K562 (cell line): ENCODE measurements around the gene MTA1. TPM values are rescaled to one million over a fixed set of nuclear protein-coding genes. Genes with fewer than 3 reads are reported as not detected.

Experiments
- ATAC-seq: fragments of 200-7000 bp; cut with Tn5 transposase; 3 replicates; pipeline ENCODE4 v1.9.1; 2020; ENCODE audit warnings: moderate library complexity
- BruUV-seq: library from RNA; stranded (reverse); fragments of 400-500 nt; replicated peaks from 2 replicates; lab custom pipeline; 2021; lab: Mats Ljungman, UMichigan
- CTCF ChIA-PET: fragments of 300-600 bp; formaldehyde crosslinking; extraction: SDS; loops from one replicate; lab custom pipeline; 2021; ENCODE audit warnings: low intra/inter-chr PET ratio; lab: Yijun Ruan, JAX
- POLR2A ChIA-PET: fragments of 300-600, 350-650 bp; sonication (Branson Sonifier 250); formaldehyde crosslinking; extraction: SDS; loops from one replicate; lab custom pipeline; 2021; ENCODE audit warnings: antibody characterized with exemption, inconsistent platforms; lab: Yijun Ruan, JAX
- DNase-seq, 4 experiments: peaks; one replicate each; pipeline versions ENCODE4 v3.0.0 to v3.0.0-alpha.2; 2011 to 2018; ENCODE audit warnings: low spot score in 3 of 4, mixed read lengths in 3 of 4; ENCODE audit errors: extremely low read depth in 1 of 4
- FAIRE-seq: peaks from 2 replicates; lab custom pipeline; 2011; peaks lifted over from hg19 to GRCh38; lab: Jason Lieb, UNC
- H2AFZ ChIP-seq: 2 replicates; pipeline ENCODE4 v1.6.0; 2011; ENCODE audit warnings: low read depth, low read length, control low read depth, inconsistent platforms
- H3K27ac ChIP-seq: fragments of 200-600 bp; 3 replicates; pipeline ENCODE4 v1.8.0; 2011; ENCODE audit warnings: low read depth, mild to moderate bottlenecking, control low read depth, inconsistent platforms, low read length, moderate library complexity, mixed read lengths; ENCODE audit errors: extremely low read depth
- H3K27me3 ChIP-seq, 2 experiments: fragments of 300-600 bp in 1 of 2; 2 replicates in 1 of 2; 3 replicates in 1 of 2; pipeline versions ENCODE4 v1.6.0 to v1.8.0; 2011; ENCODE audit warnings: inconsistent platforms in 2 of 2, low read length in 2 of 2, mild to moderate bottlenecking in 1 of 2, mixed read lengths in 1 of 2, moderate library complexity in 1 of 2; ENCODE audit not compliant: control insufficient read depth in 2 of 2, insufficient read depth in 2 of 2
- H3K36me3 ChIP-seq: fragments of 300-600 bp; 3 replicates; pipeline ENCODE4 v1.8.0; 2011; ENCODE audit warnings: mild to moderate bottlenecking, low read length, inconsistent platforms; ENCODE audit not compliant: control insufficient read depth, insufficient read depth
- H3K4me1 ChIP-seq, 2 experiments: fragments of 200-600 bp in 1 of 2; replicated peaks in 1 of 2; 2 replicates in 1 of 2; 3 replicates in 1 of 2; pipeline versions ENCODE4 v1.5.1 to v1.8.0; 2011; ENCODE audit warnings: inconsistent platforms in 2 of 2, low read length in 2 of 2, mild to moderate bottlenecking in 1 of 2, mixed read lengths in 1 of 2, moderate library complexity in 1 of 2; ENCODE audit not compliant: control insufficient read depth in 2 of 2, insufficient read depth in 2 of 2
- H3K4me2 ChIP-seq: 2 replicates; pipeline ENCODE4 v1.6.1; 2011; ENCODE audit warnings: low read length, control low read depth, inconsistent platforms, mixed read lengths; ENCODE audit not compliant: insufficient read depth
- H3K4me3 ChIP-seq: fragments of 200-600 bp; sonication (generic), shearing (Covaris generic); 2 replicates; pipeline ENCODE4 v1.5.1; 2016; ENCODE audit warnings: control low read depth, inconsistent platforms
- H3K79me2 ChIP-seq: fragments of 200-600 bp; 3 replicates; pipeline ENCODE4 v1.8.0; 2011; ENCODE audit warnings: low read length, inconsistent platforms; ENCODE audit not compliant: control insufficient read depth, insufficient read depth
- H3K9ac ChIP-seq, 2 experiments: 2 replicates each; pipeline versions ENCODE4 v1.6.0 to v1.6.1; 2011; ENCODE audit warnings: low read depth in 2 of 2, low read length in 2 of 2, control low read depth in 1 of 2, inconsistent platforms in 1 of 2, mild to moderate bottlenecking in 1 of 2, mixed read lengths in 1 of 2; ENCODE audit not compliant: insufficient read depth in 1 of 2
- H3K9me1 ChIP-seq: one replicate; pipeline ENCODE4 v1.6.0; 2011; ENCODE audit warnings: inconsistent platforms, mild to moderate bottlenecking, low read length, moderate library complexity; ENCODE audit not compliant: control insufficient read depth, insufficient read depth
- H3K9me3 ChIP-seq: replicated peaks from 2 replicates; pipeline ENCODE4 v1.5.1; 2011; ENCODE audit warnings: low read depth, low read length, inconsistent platforms; ENCODE audit not compliant: control insufficient read depth, insufficient read depth
- H4K20me1 ChIP-seq: replicated peaks from 2 replicates; pipeline ENCODE4 v1.6.1; 2011; ENCODE audit warnings: low read length, inconsistent platforms, mixed read lengths; ENCODE audit not compliant: control insufficient read depth, insufficient read depth
- POLR2G ChIP-seq: fragments of 200-400 bp; formaldehyde crosslinking; IDR thresholded peaks from 2 replicates; pipeline ENCODE4 v1.6.1; 2017; ENCODE audit warnings: low read depth, mild to moderate bottlenecking, antibody characterized with exemption, low read length, moderate library complexity
- WGBS: fragments of 100-300 bp; shearing (Covaris generic); methylation state at CpG from one replicate; pipeline ENCODE4 v1.1.6; 2016; ENCODE audit warnings: low coverage, mixed read lengths; ENCODE audit not compliant: insufficient coverage; ENCODE audit errors: missing lambda C conversion rate; 5-methylcytosine and 5-hydroxymethylcytosine counted together
- in situ Hi-C: fragments of 300-500 bp; cut with MboI; formaldehyde crosslinking; loops from 4 replicates; pipeline ENCODE4 v1.15.0; 2018; ENCODE audit warnings: inconsistent platforms, mixed read lengths
- intact Hi-C: fragments of 100-400 bp; cut with micrococcal nuclease; formaldehyde crosslinking; loops from 2 replicates; pipeline ENCODE4 v1.14.2; 2022
- polyA plus RNA-seq, 8 experiments: library from polyadenylated mRNA; depleted of rRNA in 4 of 8; stranded (reverse) in 5 of 8; unstranded in 3 of 8; fragments of >200 nt; fragmentation: Nextera tagmentation in 2 of 8; fragmentation: Illumina TruSeq in 1 of 8; extraction: Ambion mirVana in 2 of 8; extraction: Trizol in 1 of 8; gene quantifications; 2 replicates each; pipeline versions ENCODE4 v1.2.1 to v1.2.3, GENCODE V29; 2011 to 2014; ENCODE audit warnings: inconsistent platforms in 1 of 8, missing spikeins in 1 of 8
- total RNA-seq, 7 experiments: library from RNA; depleted of rRNA in 6 of 7; stranded (reverse); fragments of >200 nt in 6 of 7; fragmentation: Illumina TruSeq in 2 of 7; extraction: Trizol in 2 of 7; gene quantifications; 2 replicates each; pipeline versions ENCODE4 v1.2.1 to v1.2.3, GENCODE V29; 2011 to 2021; ENCODE audit warnings: low replicate concordance in 1 of 7
- TF ChIP-seq, protein P1 (sequence below): fragments of 250-450 bp; sonication (Bioruptor Pico); IDR thresholded peaks from 2 replicates; pipeline ENCODE4 v1.5.1; 2021; ENCODE audit warnings: mild to moderate bottlenecking

MTA1 gene
- total and polyA plus RNA-seq, 9 of the 15 experiments (the other 6 are each of a cell fraction or from before 2014, with no cell fraction given), result 0.13 to 118 (median 32.3) TPM

DNA sequence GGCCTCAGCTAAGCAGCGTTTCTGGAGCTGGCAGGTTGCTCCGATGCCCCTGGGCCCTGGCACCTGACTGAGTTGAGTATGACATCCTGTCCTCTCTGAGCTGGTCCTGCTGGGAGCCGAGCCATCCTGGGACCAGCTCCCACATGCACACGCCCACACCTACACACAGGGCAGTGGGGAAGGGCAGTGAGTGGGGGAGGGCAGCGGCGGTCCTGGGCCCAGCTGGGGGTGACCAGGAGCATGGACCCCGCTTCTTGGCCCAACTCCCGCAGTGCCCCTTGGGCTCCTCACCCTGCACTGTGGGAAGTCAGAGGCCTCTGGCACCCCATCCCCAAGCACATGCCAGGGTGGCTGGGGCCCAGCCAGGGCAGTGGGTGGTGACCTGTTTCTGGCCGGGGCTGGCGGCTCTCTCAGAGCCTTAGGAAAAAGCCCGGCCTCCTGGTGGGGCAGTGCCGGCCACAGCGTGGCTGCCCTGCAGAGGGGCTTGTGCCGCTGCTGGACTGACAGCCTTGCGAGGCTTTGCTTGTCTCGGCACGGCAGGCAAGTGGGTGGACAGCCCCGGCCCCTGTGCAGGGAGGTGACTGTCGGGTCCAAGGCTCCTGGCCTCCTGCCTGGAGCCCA lies 49.1 kb downstream of the MTA1 start:
- DNase-seq (no peak), FAIRE-seq (no peak), ATAC-seq (no peak)
- Histone ChIP-seq H3K79me2 (no peaks in the 10 kb centered on the region), H3K27ac (no peak overlapping the region), H3K9ac (no peak overlapping the region), H3K4me2 (no peak overlapping the region), H3K9me3 (no peaks in the 10 kb centered on the region), H3K27me3 (no peaks in the 10 kb centered on the region), H3K36me3 (peaks cover 51% of the 10 kb centered on the region; the same call in 2 of the 3 replicates), H3K4me3 (no peak overlapping the region), H3K4me1 (peaks cover 0 to 59% of the 10 kb centered on the region in 2 experiments; a peak in 2 of 5 replicates), H4K20me1 (no peaks in the 10 kb centered on the region; the same call in 1 of the 2 replicates), H3K9me1 (no peaks in the 10 kb centered on the region), H2AFZ (no peak overlapping the region)
- intact Hi-C loops (no loop called here), in situ Hi-C loops (no loop called here)
- WGBS, result 92% methylated on average over 5 of the region's 19 CpGs
- ChIA-PET CTCF (no interaction called here), POLR2A (interaction anchor here (0.6 kb wide), 1 partner anchor 1820 kb away, joined by 3 read pairs; no protein-coding TSS in a partner anchor)
- BruUV-seq, result no TSS peak
- TF ChIP-seq POLR2G, result peak; percentile 42; the same call in 1 of the 2 replicates
- TF ChIP-seq, protein P1, sequence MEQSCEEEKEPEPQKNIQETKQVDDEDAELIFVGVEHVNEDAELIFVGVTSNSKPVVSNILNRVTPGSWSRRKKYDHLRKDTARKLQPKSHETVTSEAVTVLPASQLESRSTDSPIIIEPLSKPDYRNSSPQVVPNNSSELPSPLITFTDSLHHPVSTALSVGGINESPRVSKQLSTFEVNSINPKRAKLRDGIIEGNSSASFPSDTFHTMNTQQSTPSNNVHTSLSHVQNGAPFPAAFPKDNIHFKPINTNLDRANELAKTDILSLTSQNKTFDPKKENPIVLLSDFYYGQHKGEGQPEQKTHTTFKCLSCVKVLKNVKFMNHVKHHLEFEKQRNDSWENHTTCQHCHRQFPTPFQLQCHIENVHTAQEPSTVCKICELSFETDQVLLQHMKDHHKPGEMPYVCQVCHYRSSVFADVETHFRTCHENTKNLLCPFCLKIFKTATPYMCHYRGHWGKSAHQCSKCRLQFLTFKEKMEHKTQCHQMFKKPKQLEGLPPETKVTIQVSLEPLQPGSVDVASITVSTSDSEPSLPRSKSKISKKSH (CRISPR knock-in tag), result no peak
